GM21515 (cell line): ENCODE data around the gene P3H1.
"Not testable (repeated sequence)": the region's sequence is repeated elsewhere in the genome, so short reads cannot be mapped to it uniquely, and the experiment has no call there.

ENCODE experiments used
- ATAC-seq: cut with Tn5 transposase; IDR thresholded peaks from one replicate; pipeline ENCODE4 v1.9.1; 2021; ENCODE audit not compliant: unreplicated experiment

Gene P3H1

GRCh38 chr1:42773420-42773819 lies 6.6 kb upstream of the P3H1 start:
- ATAC-seq: no peak

- no peak for ATAC-seq
Measured at GRCh38 chr1:42769811-42770210, 3.0 kb upstream of the P3H1 start.

GRCh38 chr1:42768172-42768571 lies 1.3 kb upstream of the P3H1 start:
- ATAC-seq: no peak

GRCh38 chr1:42767510-42768000 lies 727 bp upstream of the P3H1 start:
- ATAC-seq: peak; percentile 20

GRCh38 chr1:42765832-42766740 lies 742 bp downstream of the P3H1 start:
- peak; percentile 27 for ATAC-seq

GRCh38 chr1:42765269-42765668 lies 1.6 kb downstream of the P3H1 start:
- ATAC-seq: no peak

GRCh38 chr1:42762269-42762668 lies 4.6 kb downstream of the P3H1 start:
- ATAC-seq: no peak

GRCh38 chr1:42761567-42761966 lies 5.3 kb downstream of the P3H1 start:
- ATAC-seq: no peak

- no peak for ATAC-seq
Measured at GRCh38 chr1:42759114-42759513, 7.7 kb downstream of the P3H1 start.

GRCh38 chr1:42758641-42759040 lies 8.2 kb downstream of the P3H1 start:
- no peak for ATAC-seq

GRCh38 chr1:42757892-42758275 lies 8.9 kb downstream of the P3H1 start:
- no peak for ATAC-seq

GRCh38 chr1:42756956-42757891 lies 9.6 kb downstream of the P3H1 start:
- no peak for ATAC-seq

- no peak for ATAC-seq
Measured at GRCh38 chr1:42753070-42753469, 13.8 kb downstream of the P3H1 start.

GRCh38 chr1:42752284-42752683 lies 14.5 kb downstream of the P3H1 start:
- no peak for ATAC-seq

- not testable (repeated sequence) for ATAC-seq
Measured at GRCh38 chr1:42751511-42752070, 15.2 kb downstream of the P3H1 start.

- no peak for ATAC-seq
Measured at GRCh38 chr1:42750041-42750440, 16.8 kb downstream of the P3H1 start.

GRCh38 chr1:42748461-42749410 lies 18.1 kb downstream of the P3H1 start:
- no peak for ATAC-seq

GRCh38 chr1:42748021-42748420 lies 18.8 kb downstream of the P3H1 start:
- no peak for ATAC-seq

GRCh38 chr1:42747125-42747524 lies 19.7 kb downstream of the P3H1 start:
- no peak for ATAC-seq

- ATAC-seq: no peak
Measured at GRCh38 chr1:42746436-42747105, 20.3 kb downstream of the P3H1 start.
